Activated CD4-positive, CD25-positive, alpha-beta regulatory T cell treated with anti-CD3 and anti-CD28 coated beads, Interleukin-2, amount 50 U/mL, for 72 hours (primary cell): Measurements from ENCODE around the gene ARHGAP28.

Experiments
- DNase-seq: peaks from one replicate; pipeline ENCODE4 v3.0.0; 2021

ARHGAP28 gene

GRCh38 chr18:6876641-6877041, 147.1 kb downstream of the ARHGAP28 start:
- no peak for DNase-seq

DNA sequence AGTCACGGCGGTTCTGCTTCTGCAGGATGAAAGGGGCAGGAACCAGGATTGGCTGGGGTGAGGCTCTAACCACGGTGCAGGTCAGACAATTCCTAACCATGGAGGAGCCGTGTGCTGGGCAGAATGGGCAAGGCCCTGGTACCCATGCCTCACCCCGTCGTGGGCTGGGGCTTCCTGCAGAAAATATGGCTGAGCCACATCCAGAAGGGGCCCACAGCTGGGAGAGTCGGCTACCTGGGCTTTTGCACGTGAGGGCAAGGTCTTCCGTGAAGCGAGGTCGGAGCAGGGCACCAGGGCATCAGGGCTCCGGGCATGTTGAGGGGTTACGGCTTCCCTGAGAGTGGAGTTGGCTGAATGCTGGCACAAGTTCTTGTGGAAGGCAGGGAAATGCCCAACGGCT, 147.8 kb downstream of the ARHGAP28 start:
- DNase-seq, result no peak

DNA sequence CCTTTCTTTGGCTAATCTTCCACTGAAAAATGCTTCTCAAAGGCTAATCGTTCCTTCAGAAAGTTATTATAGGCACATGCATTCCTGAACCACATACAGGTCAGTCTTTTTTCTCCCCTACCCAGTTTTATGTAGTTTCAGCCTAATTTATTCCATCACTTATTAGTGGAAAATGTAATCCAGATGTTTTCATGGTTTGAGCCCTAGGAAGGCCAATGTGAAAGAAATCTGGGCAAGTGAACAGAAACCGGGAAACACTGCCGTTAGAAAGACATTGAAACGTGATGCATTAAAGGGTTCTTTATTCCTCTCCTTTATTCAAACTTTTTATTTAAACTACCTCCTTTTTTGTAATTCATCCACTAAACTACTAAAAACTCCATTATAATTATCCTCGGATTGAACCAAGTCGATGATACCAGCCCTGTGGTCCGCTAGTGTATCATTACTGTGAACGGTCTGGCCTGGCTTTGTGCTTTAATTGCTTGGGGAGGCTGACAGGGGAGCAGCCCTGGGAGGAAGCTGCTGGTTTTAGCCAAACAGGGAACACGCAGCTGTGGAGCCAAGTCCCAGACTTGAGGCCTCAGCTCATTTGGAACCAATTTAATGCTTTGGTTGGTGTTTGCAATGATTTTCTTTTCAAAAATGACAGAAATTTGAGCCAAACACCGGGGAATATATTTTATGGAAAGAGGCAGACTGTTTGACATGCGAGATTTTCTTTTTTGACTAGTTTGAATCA, 149.2 kb downstream of the ARHGAP28 start:
- DNase-seq, result no peak

GRCh38 chr18:6879508-6880195, 150.1 kb downstream of the ARHGAP28 start:
- no peak for DNase-seq

GRCh38 chr18:6881034-6881820, 151.7 kb downstream of the ARHGAP28 start:
- no peak for DNase-seq

DNA sequence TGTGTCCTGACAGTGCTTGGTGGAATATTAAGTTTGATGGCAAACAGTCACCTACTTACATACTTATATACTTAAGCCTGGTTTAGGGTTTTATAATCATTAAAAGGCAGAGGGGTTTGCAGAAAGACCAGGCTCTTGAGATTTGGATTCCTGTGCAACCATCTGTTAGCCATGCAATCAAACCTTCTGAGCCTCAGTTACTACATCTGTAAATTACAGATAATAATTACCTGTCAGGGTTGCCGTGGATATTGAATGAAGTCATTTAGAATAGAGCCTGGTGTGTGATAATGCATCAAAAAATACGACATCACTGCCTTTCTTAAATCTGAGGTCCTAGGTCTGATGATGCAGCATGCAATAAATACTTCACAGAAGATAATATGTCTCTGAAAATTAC, 152.9 kb downstream of the ARHGAP28 start:
- no peak for DNase-seq

- DNase-seq, result no peak
Measured at GRCh38 chr18:6885006-6885481, 155.5 kb downstream of the ARHGAP28 start.

DNA sequence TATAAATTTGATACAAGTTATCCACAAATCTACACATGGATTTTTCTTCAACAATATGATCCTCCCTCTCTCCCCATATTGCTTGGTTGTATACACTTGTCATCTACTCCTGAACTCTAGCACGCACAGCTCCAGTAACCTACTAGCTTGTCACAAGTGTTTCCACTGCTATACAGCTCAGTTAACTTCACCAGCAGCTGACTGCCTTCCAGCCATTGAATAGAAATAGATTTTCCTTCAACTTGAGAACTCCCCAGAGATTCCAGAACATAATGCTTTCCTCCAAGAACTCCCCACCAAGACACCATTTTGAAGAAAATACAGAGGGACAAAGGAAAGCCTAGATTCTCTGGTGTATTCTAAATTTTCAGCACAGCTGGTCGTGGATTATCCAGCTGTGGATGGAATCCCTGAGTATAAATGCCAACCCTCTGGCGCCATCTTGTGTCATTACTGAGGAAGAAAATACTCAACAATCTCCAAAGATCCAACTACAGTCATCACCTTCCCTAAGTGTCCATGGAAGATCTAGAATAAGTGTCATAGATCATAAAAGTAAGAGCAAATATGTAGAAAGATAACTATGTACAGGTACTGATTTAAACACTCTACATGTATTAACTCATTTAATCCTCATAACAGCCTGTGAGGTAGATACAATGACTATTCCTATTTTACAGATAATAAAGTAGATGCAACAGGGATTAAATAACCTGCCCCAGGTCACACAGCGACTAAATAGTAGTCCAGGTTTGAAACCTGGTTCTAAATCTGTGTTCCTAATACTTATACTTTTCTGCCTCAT, 156.7 kb downstream of the ARHGAP28 start:
- no peak for DNase-seq

GRCh38 chr18:6886797-6887330, 157.3 kb downstream of the ARHGAP28 start:
- DNase-seq, result no peak

GRCh38 chr18:6891788-6892187, 162.3 kb downstream of the ARHGAP28 start:
- no peak for DNase-seq

DNA sequence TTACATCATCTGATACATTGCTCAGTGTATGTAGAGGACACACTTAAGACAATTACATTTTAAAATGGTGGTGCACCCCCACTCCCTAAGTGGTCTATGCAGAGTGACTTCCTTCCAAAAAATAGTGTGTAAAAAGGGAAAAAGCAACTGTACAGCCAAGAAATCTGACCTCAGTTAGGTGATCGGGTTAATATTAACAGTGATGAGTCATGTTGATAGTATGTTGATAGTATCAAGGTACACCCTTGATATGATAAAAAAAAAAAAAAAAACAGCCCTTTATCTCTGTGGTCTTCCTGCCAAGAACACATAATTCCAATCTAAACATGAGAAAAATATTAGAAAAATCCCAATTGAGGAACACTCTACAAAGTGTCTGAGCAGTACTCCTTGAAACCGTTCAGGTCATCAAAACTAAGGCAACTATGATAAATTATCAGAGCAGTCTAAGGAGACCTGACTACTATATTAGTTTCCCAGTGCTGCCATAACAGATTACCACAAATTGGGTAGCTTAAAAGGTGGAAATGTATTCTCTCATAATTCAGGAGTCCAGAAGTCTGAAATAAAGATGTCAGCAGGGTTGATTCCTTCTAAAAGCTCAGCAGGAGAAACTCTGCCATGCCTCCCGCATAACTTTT, 171.9 kb downstream of the ARHGAP28 start:
- no peak for DNase-seq

GRCh38 chr18:6917072-6917471, 187.6 kb downstream of the ARHGAP28 start:
- DNase-seq, result no peak

- DNase-seq, result no peak
Measured at GRCh38 chr18:6920099-6920955, 190.8 kb downstream of the ARHGAP28 start.

DNA sequence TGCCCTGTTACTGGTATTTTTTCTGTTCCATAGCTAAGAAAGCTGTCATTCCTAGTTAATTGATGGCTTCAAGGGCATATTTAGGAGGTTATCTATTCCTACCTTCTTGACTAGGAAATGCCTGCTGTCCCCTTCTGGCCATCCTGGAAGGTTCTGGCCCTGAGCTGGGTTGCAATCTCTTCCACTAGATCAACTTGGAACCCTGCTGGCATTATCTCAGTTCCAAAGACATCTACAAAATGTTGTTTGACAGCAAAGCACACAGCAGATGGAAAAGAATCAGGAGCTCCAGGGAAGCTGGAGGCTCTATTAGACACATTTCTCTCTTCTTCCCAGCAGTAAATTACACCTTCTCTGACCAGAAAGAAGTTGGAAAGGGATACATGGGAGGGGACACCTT, 192.1 kb downstream of the ARHGAP28 start:
- no peak for DNase-seq

GRCh38 chr18:6923220-6923619, 193.7 kb downstream of the ARHGAP28 start:
- no peak for DNase-seq

GRCh38 chr18:6927153-6927552, 197.6 kb downstream of the ARHGAP28 start:
- no peak for DNase-seq

DNA sequence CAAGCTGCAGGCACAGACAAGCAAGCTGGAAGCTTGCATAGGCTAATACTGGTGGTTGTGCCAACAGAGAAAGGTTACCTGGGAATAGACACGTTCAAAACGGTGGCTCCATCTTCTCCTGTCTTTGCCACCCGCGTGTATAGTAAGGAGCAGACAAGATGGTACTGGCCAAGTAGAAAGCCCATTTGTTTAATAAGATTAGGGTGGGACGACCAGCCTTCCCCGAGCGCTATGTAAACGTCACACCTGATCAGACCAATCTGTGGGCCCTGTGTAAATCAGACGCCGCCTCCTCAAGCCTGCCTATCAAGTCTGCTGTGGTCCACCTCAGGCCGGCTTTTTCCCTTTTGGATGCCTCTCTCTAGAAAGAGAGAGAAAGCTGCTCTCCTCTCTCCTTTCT, 198.8 kb downstream of the ARHGAP28 start:
- DNase-seq, result no peak

GRCh38 chr18:6929370-6930102, 200.0 kb downstream of the ARHGAP28 start:
- DNase-seq, result no peak

DNA sequence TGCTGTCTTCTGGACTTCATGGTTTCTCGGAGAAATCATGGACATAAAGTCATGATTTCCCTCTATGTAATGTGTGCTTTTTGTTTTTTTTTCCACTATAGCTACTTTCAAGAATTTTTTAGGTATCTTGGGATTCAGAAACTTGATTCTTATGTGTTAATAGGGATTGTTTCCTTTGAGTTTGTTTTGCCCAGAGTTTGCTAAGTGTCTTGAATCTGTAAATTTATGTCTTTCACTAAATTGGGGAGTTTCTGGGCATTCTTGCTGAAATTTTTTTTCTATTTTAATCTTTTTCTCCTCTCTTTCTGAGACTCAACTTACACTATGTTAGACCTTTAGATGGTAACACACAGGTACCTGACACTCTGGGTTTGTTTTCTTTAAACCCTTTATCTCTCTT, 205.3 kb downstream of the ARHGAP28 start:
- DNase-seq, result no peak

DNA sequence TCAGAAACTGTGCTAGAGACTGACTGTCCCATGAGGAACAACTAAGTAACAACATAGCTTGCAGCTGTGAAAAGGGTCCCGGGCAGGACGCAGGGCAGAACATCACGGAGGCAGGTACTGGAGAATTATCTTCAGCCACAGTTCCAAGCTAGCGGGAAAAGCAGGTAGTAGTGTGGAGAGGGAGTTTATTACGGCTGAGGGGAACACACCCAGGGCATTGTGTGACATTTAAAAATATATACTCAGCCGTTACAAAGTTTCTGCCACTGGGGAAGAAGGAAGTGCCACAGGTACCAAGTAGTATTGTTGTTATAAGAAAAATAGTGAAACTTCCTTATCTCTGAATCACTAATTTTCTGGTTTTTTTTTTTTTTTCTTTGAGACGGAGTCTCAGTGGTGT, 208.5 kb downstream of the ARHGAP28 start:
- no peak for DNase-seq
